ENCODE data around the gene CTBP1. TPM values are rescaled to one million over a fixed set of nuclear protein-coding genes. Genes with fewer than 3 reads are reported as not detected.

Gene CTBP1
- total and polyA plus RNA-seq, 2 donors (not counting 1 experiment from before 2014, with no cell fraction given): 212 to 343 TPM

DNA sequence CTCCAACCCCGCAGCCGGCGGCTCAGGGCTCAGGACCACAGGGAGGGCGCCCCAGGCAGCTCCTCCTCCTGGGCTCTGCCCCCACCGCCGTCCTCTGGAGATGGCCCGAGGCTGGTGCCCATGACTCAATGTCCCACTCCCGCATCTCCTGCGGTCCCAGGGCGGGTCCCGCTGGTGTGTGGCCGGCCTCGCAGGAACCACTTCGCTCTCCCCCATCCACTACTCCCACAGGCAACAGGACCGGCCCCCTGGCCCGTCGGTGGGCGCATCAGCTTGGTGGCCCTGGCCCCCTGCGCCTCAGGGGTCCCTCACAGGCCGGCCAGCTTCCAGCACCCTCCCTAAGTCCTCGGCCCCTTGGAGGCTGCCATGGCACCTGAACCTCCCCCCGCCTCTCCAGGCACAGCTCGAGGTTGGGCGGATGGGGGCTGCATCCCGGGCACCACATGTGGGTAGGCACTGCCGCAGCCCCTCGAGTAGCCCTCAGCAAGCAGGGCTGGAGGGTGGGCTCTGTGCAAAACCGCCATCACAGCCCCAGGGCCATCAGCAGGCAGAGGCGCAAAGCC, 53.7 kb downstream of the CTBP1 start:
- H3K4me2 ChIP-seq (replicated peaks; ENCODE audit: low read depth, low read length, poor library complexity, severe bottlenecking): no peak overlapping the region
- no peaks in the 10 kb centered on the region for H3K27me3 ChIP-seq (replicated peaks in 1 of 4; ENCODE audit: control extremely low read depth in 1 of 4, control insufficient read depth in 3 of 4, insufficient read depth in 4 of 4, low read length in 3 of 4)
- Mint-ChIP-seq H3K4me1 (peaks cover 2% of the 10 kb centered on the region), H3K4me3 (no peak overlapping the region), H3K9me3 (ENCODE audit: insufficient read depth) (no peaks in the 10 kb centered on the region), H3K27ac (no peak overlapping the region), H3K27me3 (no peaks in the 10 kb centered on the region)
- H3K79me2 ChIP-seq (ENCODE audit: control insufficient read depth, insufficient read depth, low read length): no peaks in the 10 kb centered on the region
- POLR2A ChIA-PET: interaction anchor here (0.6 kb wide), 1 partner anchor 153 kb away, joined by 3 read pairs; no protein-coding TSS in a partner anchor
- DNase-seq (no peak), ATAC-seq (ENCODE audit: low read depth) (no peak)
- peaks cover under 1 to 6% of the 10 kb centered on the region in 2 donors for H3K4me1 ChIP-seq (ENCODE audit: control insufficient read depth in 2 of 2, insufficient read depth in 2 of 2, low read length in 2 of 2)
- 94% methylated on average over 28 of the region's 29 CpGs for WGBS (ENCODE audit: insufficient coverage)
- no peak for TF ChIP-seq EZH2 (IDR thresholded peaks at IDR 0.05; ENCODE audit: borderline replicate concordance, insufficient read depth, low read depth, low read length, poor library complexity, severe bottlenecking)
- TF ChIP-seq, protein P1, sequence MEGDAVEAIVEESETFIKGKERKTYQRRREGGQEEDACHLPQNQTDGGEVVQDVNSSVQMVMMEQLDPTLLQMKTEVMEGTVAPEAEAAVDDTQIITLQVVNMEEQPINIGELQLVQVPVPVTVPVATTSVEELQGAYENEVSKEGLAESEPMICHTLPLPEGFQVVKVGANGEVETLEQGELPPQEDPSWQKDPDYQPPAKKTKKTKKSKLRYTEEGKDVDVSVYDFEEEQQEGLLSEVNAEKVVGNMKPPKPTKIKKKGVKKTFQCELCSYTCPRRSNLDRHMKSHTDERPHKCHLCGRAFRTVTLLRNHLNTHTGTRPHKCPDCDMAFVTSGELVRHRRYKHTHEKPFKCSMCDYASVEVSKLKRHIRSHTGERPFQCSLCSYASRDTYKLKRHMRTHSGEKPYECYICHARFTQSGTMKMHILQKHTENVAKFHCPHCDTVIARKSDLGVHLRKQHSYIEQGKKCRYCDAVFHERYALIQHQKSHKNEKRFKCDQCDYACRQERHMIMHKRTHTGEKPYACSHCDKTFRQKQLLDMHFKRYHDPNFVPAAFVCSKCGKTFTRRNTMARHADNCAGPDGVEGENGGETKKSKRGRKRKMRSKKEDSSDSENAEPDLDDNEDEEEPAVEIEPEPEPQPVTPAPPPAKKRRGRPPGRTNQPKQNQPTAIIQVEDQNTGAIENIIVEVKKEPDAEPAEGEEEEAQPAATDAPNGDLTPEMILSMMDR (IDR thresholded peaks at IDR 0.05): no peak
- no peak overlapping the region for H2AFZ ChIP-seq (ENCODE audit: insufficient read depth, low read depth, low read length, poor library complexity, severe bottlenecking)
- H3K36me3 ChIP-seq (replicated peaks in 1 of 2; ENCODE audit: control extremely low read depth in 1 of 2, control insufficient read depth in 1 of 2, extremely low read depth in 1 of 2, insufficient read depth in 2 of 2, low read length in 1 of 2): no peaks in the 10 kb centered on the region
- peaks cover 0 to 4% (median 0%) of the 10 kb centered on the region in 3 donors for H3K9me3 ChIP-seq (ENCODE audit: control extremely low read depth in 1 of 3, control insufficient read depth in 2 of 3, insufficient read depth in 1 of 3, low read length in 2 of 3)
- CTCF ChIA-PET: no interaction called here
- H3K4me3 ChIP-seq (ENCODE audit: control extremely low read depth in 1 of 5, extremely low read depth in 1 of 5, insufficient read depth in 1 of 5, low read depth in 2 of 5, low read length in 4 of 5): no peak overlapping the region
- intact Hi-C loops (cut with micrococcal nuclease): no loop called here
- H3K9ac ChIP-seq (ENCODE audit: low read length): no peak overlapping the region
- H3K27ac ChIP-seq (ENCODE audit: low read length in 2 of 2): no peak overlapping the region
- no peaks in the 10 kb centered on the region for H4K20me1 ChIP-seq (ENCODE audit: control insufficient read depth, insufficient read depth, low read length, poor library complexity, severe bottlenecking)

DNA sequence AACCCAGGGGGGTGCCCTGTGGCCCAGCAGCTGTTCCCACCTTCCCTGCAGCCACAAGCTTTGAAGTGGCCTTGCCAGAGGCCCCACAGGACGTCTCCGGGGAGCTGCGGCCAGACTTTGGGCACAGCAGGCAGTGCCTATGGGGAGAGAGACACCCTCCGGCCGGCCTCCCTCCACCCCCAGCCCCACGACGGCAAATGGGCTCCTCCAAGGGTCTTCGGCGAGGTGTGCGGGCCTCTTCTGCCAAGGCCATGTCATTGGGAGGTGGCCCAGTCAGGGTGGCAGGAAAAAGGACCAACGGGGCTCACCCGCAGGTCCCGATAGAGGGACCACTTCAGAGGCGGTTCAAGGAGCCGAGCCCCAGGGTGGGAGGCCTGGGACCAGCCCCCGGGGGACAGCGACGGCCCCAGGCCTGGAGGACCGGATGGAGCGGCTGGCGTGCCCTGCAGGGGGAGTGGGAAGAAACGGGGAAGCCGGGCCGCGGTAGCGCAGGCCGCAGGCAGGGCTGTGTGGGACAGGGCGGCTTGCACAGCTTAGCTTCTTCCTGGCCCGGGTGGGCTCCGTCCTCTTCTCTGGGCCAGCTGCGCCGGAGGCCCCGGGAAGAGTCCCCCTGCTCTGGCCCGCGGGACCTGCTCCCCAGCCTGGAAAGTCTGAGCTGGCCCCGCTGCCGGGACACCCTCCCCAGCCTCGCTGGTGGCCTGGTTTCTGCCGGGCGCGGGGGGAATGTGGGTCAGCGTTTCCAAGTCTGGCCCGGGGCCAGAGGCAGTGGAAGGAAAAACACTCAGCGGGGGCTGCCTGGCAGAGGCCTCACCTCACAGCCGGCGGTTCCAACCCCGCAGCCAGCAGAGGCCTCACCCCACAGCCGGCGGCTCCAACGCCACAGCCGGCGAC, 54.7 kb downstream of the CTBP1 start:
- peaks cover 0 to 4% (median 0%) of the 10 kb centered on the region in 3 donors for H3K9me3 ChIP-seq (ENCODE audit: control extremely low read depth in 1 of 3, control insufficient read depth in 2 of 3, insufficient read depth in 1 of 3, low read length in 2 of 3)
- no peaks in the 10 kb centered on the region for H4K20me1 ChIP-seq (ENCODE audit: control insufficient read depth, insufficient read depth, low read length, poor library complexity, severe bottlenecking)
- ChIA-PET CTCF (no interaction called here), POLR2A (no interaction called here)
- Mint-ChIP-seq H3K4me1 (no peaks in the 10 kb centered on the region), H3K27ac (no peak overlapping the region), H3K9me3 (ENCODE audit: insufficient read depth) (no peaks in the 10 kb centered on the region), H3K27me3 (no peaks in the 10 kb centered on the region), H3K4me3 (no peak overlapping the region)
- no peak overlapping the region for H3K4me2 ChIP-seq (replicated peaks; ENCODE audit: low read depth, low read length, poor library complexity, severe bottlenecking)
- 93% methylated on average over 45 of the region's 52 CpGs for WGBS (ENCODE audit: insufficient coverage)
- intact Hi-C loops (cut with micrococcal nuclease): no loop called here
- DNase-seq (no peak), ATAC-seq (ENCODE audit: low read depth) (no peak)
- no peak overlapping the region for H2AFZ ChIP-seq (ENCODE audit: insufficient read depth, low read depth, low read length, poor library complexity, severe bottlenecking)
- H3K79me2 ChIP-seq (ENCODE audit: control insufficient read depth, insufficient read depth, low read length): no peaks in the 10 kb centered on the region
- no peaks in the 10 kb centered on the region for H3K27me3 ChIP-seq (replicated peaks in 1 of 4; ENCODE audit: control extremely low read depth in 1 of 4, control insufficient read depth in 3 of 4, insufficient read depth in 4 of 4, low read length in 3 of 4)
- no peak overlapping the region for H3K9ac ChIP-seq (ENCODE audit: low read length)
- no peak overlapping the region for H3K4me3 ChIP-seq (ENCODE audit: control extremely low read depth in 1 of 5, extremely low read depth in 1 of 5, insufficient read depth in 1 of 5, low read depth in 2 of 5, low read length in 4 of 5)
- no peaks in the 10 kb centered on the region for H3K36me3 ChIP-seq (replicated peaks in 1 of 2; ENCODE audit: control extremely low read depth in 1 of 2, control insufficient read depth in 1 of 2, extremely low read depth in 1 of 2, insufficient read depth in 2 of 2, low read length in 1 of 2)
- TF ChIP-seq, protein P1 (IDR thresholded peaks at IDR 0.05): no peak
- TF ChIP-seq EZH2 (IDR thresholded peaks at IDR 0.05; ENCODE audit: borderline replicate concordance, insufficient read depth, low read depth, low read length, poor library complexity, severe bottlenecking): no peak
- no peak overlapping the region for H3K27ac ChIP-seq (ENCODE audit: low read length in 2 of 2)
- H3K4me1 ChIP-seq (ENCODE audit: control insufficient read depth in 2 of 2, insufficient read depth in 2 of 2, low read length in 2 of 2): no peaks in the 10 kb centered on the region
